SK-N-MC (cell line): ENCODE data around the gene NEURL2.
"Not testable (repeated sequence)": the region's sequence is repeated elsewhere in the genome, so short reads cannot be mapped to it uniquely, and the experiment has no call there.

Source experiments
- DNase-seq: peaks from one replicate; pipeline ENCODE4 v3.0.0-alpha.2; 2011; ENCODE audit warnings: low read depth, low spot score
- H3K27ac ChIP-seq: fragments of 200-600 bp; sonication (generic); 2 replicates; pipeline ENCODE4 v1.5.1; 2016; ENCODE audit warnings: mixed run types
- H3K36me3 ChIP-seq: fragments of 200-600 bp; sonication (generic); 2 replicates; pipeline ENCODE4 v1.6.1; 2017; ENCODE audit warnings: antibody characterized with exemption, low read length, mixed read lengths; ENCODE audit not compliant: insufficient read depth
- H3K4me3 ChIP-seq: fragments of 200-600 bp; sonication (generic); 2 replicates; pipeline ENCODE4 v1.5.1; 2016
- H3K9ac ChIP-seq: fragments of 200-600 bp; sonication (generic); 2 replicates; pipeline ENCODE4 v1.8.0; 2017; ENCODE audit warnings: mixed run types, mixed read lengths; ENCODE audit not compliant: insufficient read length
- H3K9me3 ChIP-seq: fragments of 200-600 bp; sonication (generic); 2 replicates; pipeline ENCODE4 v1.6.1; 2017; ENCODE audit warnings: low read depth, mild to moderate bottlenecking, antibody characterized with exemption, low read length, moderate library complexity, mixed read lengths
- EZH2 ChIP-seq: fragments of 200-600 bp; sonication (generic); IDR thresholded peaks from one replicate; pipeline ENCODE4 v1.6.1; 2017; ENCODE audit warnings: antibody characterized with exemption
- FOXP2 ChIP-seq: optimal IDR thresholded peaks from 2 replicates; pipeline ENCODE3; 2011; ENCODE audit warnings: mild to moderate bottlenecking, moderate library complexity; ENCODE audit not compliant: insufficient read depth; ENCODE audit errors: extremely low read length, control extremely low read depth
- POLR2AphosphoS5 ChIP-seq: IDR thresholded peaks from 2 replicates; pipeline ENCODE4 v1.6.1; 2012; ENCODE audit warnings: mild to moderate bottlenecking, low read depth, low read length, borderline replicate concordance

NEURL2 gene

DNA sequence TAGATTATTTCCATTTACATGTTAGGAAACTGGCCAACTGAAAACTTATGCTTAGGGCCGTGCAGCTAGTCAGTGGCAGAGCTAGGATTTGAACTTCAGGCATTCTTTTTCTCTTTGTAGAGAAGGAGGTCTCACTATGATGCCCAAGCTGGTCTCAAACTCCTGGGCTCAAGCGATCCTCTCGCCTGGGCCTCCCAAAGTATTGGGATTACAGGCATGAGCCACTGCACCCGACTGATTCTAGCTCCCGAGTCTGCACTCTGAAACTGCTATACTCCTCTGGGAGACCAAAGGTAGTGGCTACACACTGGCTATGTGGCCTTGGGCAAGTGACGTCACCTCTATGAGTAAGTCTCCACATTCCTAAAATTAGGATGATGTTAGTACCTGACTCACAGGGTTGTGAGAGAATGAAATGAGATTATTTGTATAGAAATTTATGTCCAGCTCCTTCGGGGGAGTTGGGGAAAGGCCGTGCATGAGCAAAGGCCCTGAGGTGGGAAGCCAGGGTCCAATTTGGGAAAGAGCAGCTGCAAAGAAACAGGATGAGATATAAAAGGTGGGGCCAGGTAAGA is 14.6 kb upstream of the NEURL2 start:
- Histone ChIP-seq H3K27ac (no peak overlapping the region), H3K4me3 (no peak overlapping the region), H3K9ac (no peak overlapping the region), H3K9me3 (no peaks in the 10 kb centered on the region), H3K36me3 (peaks cover 45% of the 10 kb centered on the region; the same call in 1 of the 2 replicates)
- DNase-seq: no peak
- TF ChIP-seq EZH2: no peak
- TF ChIP-seq FOXP2: no peak

DNA sequence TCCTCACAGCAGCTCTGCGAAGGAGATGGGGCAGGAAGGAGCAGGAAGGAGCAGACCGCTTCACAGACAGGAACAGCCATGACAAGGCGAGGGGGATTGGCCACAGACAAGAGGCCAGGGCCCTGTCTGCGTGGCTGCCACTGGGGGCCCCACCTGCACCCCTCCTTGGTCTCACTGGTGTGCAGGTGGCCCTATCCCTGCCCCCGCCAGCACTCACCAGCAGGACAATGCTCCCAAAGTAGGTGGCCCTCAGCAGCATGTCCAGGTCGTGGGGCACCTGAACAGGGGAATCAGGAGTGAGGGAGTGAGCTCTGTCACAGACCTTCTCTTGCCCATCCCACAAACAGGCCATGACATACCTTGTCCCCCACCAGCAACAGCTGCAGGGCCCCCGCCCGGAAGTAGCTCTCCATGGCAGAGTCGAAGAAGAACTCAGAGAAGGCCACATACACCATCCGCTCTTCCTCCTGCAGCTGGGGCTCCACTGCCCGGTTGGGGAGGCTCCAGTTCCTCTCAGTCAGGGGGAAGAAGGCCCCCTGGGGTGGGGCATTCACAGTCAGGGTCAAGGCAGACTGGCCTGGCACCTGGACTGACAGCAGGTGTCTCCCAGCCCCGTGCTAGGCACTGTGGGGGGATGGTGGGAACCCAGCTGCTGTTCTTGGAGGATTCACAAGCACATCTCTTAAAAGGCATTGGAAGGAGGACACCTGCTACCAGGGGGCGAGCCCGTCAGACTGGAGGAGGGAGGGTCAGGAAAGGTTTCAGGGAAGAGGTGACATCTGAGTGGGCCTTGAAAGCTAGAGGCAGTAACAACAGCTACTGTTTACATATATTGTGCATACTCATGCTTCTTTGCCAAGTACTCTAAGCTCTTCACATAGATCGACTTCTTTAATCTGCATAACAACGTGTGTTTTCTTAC is 13.8 kb upstream of the NEURL2 start:
- no peaks in the 10 kb centered on the region for H3K9me3 ChIP-seq
- no peak overlapping the region for H3K9ac ChIP-seq
- TF ChIP-seq POLR2AphosphoS5 (no peak), EZH2 (no peak), FOXP2 (no peak)
- no peak overlapping the region for H3K4me3 ChIP-seq
- H3K27ac ChIP-seq: no peak overlapping the region
- peaks cover 44% of the 10 kb centered on the region; the same call in 1 of the 2 replicates for H3K36me3 ChIP-seq
- no peak for DNase-seq

DNA sequence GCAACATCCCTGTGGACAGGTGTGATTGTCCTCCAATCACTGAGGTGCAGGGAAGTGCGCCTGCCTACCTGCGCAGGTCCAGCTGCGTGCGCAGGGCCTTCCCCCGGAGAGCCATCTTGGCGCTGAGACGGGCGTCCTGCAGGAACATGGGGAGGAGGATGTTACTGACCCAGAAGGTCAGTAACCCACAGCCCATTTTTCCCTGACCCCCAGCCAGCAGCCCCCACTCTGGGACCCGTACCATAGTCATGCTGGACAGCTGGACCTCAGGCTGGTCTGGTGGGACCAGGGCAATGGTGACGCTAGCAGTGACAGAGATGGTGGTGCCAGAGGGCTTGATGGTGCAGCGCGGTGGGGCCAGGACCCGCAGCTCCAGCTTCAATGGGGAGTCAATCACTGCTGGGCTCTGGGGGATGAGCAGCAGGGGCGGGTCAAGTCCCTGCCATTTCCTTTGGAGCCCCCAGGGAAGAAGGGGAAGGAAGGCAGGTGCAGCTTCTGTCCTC is 11.2 kb upstream of the NEURL2 start:
- no peak overlapping the region for H3K27ac ChIP-seq
- H3K9me3 ChIP-seq: no peaks in the 10 kb centered on the region
- no peak overlapping the region for H3K4me3 ChIP-seq
- TF ChIP-seq EZH2: no peak
- TF ChIP-seq FOXP2: no peak
- TF ChIP-seq POLR2AphosphoS5: no peak
- H3K36me3 ChIP-seq: peaks cover 39% of the 10 kb centered on the region; the same call in 1 of the 2 replicates
- DNase-seq: no peak
- no peak overlapping the region for H3K9ac ChIP-seq

DNA sequence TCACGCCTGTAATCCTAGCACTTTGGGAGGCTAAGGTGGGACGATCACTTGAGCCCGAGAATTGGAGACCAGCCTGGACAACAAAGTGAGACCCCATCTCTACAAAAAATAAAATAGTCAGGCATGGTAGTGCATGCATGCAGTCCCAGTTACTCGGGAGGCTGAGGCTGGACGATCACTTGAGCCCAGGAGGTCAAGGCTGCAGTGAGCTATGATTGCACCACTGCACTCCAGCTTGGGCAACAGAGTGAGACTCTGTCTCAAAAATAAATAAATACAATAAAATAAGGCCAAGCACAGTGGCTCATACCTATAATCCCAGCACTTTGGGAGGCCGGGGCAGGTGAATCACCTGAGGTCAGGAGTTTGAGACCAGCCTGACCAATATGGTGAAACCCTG is 10.3 kb upstream of the NEURL2 start:
- H3K4me3 ChIP-seq, DNase-seq, H3K9me3 ChIP-seq, H3K27ac ChIP-seq, H3K9ac ChIP-seq: not testable (repeated sequence)
- H3K36me3 ChIP-seq: peaks cover 41% of the 10 kb centered on the region; the same call in 1 of the 2 replicates

DNA sequence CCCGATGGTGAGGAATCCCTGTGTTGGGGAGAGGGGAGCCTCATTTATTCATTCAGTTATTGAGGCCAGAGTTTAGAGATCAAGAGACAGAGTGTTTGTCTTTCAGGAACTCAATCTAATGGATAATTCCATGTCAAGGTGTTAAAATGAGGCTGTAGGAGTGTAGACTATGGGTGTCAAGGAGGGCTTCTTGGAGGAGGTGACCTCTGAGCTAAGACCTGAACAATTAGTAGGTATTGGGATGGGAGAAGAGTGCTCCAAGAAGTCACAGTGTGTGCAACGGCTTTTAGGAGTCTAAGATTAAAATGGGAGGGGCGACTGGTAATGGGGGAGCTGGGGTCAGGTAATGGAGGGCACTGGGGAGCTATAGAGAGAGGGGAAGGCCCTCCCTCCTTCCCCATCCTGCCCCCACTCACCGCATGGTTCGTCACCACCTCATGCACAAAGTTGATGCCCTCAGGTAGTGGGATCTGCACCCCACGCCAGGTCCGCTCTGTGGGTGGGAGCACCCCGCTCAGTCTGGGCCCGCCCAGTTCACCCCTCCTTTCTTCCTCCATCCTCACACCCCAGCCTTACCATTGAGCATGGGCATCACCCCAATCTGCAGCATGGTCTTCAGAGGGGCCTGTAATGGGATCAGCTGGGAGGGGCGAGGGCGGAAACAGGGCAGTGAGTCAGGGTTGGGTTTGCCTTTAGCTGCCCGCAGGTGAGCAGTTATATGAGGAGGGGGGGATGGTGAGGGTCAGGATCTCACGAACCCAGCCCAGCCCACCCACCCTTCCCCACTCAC is 8.2 kb upstream of the NEURL2 start:
- H3K36me3 ChIP-seq: peaks cover 22% of the 10 kb centered on the region; the same call in 1 of the 2 replicates

DNA sequence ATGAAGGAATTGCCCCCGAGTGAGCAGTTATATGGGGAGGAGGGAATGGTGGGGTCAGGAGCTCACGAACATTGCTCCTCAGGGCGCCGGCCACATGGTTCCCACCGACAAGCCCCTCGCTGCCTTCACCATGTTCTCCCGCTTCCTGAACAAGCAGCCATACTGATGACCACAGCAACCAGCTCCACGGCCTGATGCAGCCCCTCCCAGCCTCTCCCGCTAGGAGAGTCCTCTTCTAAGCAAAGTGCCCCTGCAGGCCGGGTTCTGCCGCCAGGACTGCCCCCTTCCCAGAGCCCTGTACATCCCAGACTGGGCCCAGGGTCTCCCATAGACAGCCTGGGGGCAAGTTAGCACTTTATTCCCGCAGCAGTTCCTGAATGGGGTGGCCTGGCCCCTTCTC is 7.3 kb upstream of the NEURL2 start:
- Histone ChIP-seq H3K4me3 (no peak overlapping the region), H3K36me3 (peaks cover 22% of the 10 kb centered on the region; the same call in 1 of the 2 replicates), H3K9me3 (no peaks in the 10 kb centered on the region), H3K27ac (no peak overlapping the region), H3K9ac (no peak overlapping the region)
- no peak for DNase-seq
- TF ChIP-seq POLR2AphosphoS5: no peak

More for the DNA sequence above, 8.2 kb upstream of the NEURL2 start:
- H3K27ac ChIP-seq: no peak overlapping the region
- H3K9ac ChIP-seq: no peak overlapping the region
- TF ChIP-seq EZH2: no peak
- TF ChIP-seq POLR2AphosphoS5: no peak
- no peak for TF ChIP-seq FOXP2
- no peaks in the 10 kb centered on the region for H3K9me3 ChIP-seq
- no peak for DNase-seq
- H3K4me3 ChIP-seq: no peak overlapping the region

DNA sequence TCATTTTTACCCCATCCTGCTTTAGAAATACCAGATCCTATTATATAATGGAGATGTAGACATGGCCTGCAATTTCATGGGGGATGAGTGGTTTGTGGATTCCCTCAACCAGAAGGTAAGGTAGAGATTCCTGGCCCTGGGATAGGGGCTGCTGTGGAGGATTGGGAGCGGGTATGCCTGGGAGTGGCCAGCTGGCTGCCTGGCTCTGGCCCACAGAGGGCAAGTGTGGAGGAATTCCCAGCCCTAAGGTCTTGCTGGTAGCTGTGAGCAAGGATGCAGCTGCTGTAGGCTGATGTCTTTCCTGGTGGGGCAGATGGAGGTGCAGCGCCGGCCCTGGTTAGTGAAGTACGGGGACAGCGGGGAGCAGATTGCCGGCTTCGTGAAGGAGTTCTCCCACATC is 6.7 kb upstream of the NEURL2 start:
- Histone ChIP-seq H3K4me3 (no peak overlapping the region), H3K36me3 (peaks cover 22% of the 10 kb centered on the region; the same call in 1 of the 2 replicates), H3K9me3 (no peaks in the 10 kb centered on the region), H3K9ac (no peak overlapping the region), H3K27ac (no peak overlapping the region)
- DNase-seq: no peak
- no peak for TF ChIP-seq FOXP2
- no peak for TF ChIP-seq POLR2AphosphoS5
- no peak for TF ChIP-seq EZH2

DNA sequence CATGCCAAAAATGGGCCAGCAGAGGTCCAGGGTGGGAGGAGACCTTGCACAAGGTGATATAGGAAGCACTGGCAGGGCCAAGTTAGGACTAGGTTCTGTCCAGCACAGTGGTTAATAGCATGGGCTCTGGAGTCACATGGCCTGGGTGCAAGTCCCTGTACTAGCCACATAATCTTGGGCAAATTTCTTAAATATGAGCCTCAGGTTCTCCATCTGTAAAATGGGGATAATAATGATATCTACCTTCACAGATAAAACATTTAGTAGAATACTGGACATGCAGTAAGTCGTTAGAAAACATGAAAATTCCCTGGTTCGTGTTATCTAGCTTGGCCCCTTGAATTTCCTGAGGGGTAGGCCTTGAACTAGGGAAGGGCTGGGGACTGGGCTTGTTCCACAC is 6.3 kb upstream of the NEURL2 start:
- no peak overlapping the region for H3K9ac ChIP-seq
- H3K9me3 ChIP-seq: no peaks in the 10 kb centered on the region
- no peak overlapping the region for H3K27ac ChIP-seq
- H3K36me3 ChIP-seq: peaks cover 21% of the 10 kb centered on the region; the same call in 1 of the 2 replicates
- TF ChIP-seq POLR2AphosphoS5 (no peak), EZH2 (no peak), FOXP2 (no peak)
- no peak for DNase-seq
- H3K4me3 ChIP-seq: no peak overlapping the region
